Brain microvascular endothelial cell (primary cell): ENCODE data around the gene TSTD2.
"Not testable (repeated sequence)": the region's sequence is repeated elsewhere in the genome, so short reads cannot be mapped to it uniquely, and the experiment has no call there.

Experiments used
- DNase-seq: peaks from one replicate; pipeline ENCODE4 v3.0.0-alpha.2; 2020
- H3K27ac ChIP-seq: fragments of 250-450 bp; sonication (Bioruptor Pico); 2 replicates; pipeline ENCODE4 v1.5.1; 2020; ENCODE audit warnings: mild to moderate bottlenecking, moderate library complexity
- H3K27me3 ChIP-seq: fragments of 250-450 bp; sonication (Bioruptor Pico); replicated peaks from 2 replicates; pipeline ENCODE4 v1.5.1; 2020; ENCODE audit warnings: mild to moderate bottlenecking
- H3K36me3 ChIP-seq: fragments of 250-450 bp; sonication (Bioruptor Pico); replicated peaks from 2 replicates; pipeline ENCODE4 v1.5.1; 2020; ENCODE audit warnings: mild to moderate bottlenecking
- H3K4me3 ChIP-seq: 2 replicates; pipeline ENCODE4 v1.5.1; 2011; ENCODE audit warnings: low read depth, mild to moderate bottlenecking, control low read depth, low read length, moderate library complexity
- in situ Hi-C: cut with HindIII; loops from 2 replicates; pipeline ENCODE4 v1.10.0; 2017; ENCODE audit warnings: low sequenced_read_pairs, low pct_ligation_motif_present
- TF ChIP-seq, protein P1 (sequence below): IDR thresholded peaks from 2 replicates; pipeline ENCODE4 v1.5.1; 2011; ENCODE audit warnings: low read depth, mild to moderate bottlenecking, moderate library complexity, low read length, control low read depth, inconsistent platforms; ENCODE audit errors: missing control alignments

Gene TSTD2

DNA sequence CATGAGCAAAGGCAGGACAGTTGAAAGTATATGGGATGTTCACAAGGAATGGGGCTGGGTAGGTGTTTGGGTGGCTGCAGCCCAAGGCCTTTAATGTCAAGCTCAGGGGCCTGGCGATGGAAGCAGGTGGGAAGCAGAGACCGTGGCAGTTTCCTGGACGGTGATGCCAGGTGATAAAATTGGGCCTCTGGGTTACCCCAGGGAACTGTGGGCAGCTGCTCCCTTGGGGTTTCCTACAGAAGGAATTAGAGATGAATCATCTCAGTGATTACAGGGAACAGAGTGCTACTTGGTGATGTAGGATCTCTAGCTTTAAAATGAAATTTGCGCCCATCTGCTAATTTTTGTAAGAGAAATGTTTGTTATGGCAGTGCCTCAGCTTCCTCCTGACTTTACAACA lies 39.2 kb downstream of the TSTD2 start:
- DNase-seq, result no peak
- TF ChIP-seq, protein P1, sequence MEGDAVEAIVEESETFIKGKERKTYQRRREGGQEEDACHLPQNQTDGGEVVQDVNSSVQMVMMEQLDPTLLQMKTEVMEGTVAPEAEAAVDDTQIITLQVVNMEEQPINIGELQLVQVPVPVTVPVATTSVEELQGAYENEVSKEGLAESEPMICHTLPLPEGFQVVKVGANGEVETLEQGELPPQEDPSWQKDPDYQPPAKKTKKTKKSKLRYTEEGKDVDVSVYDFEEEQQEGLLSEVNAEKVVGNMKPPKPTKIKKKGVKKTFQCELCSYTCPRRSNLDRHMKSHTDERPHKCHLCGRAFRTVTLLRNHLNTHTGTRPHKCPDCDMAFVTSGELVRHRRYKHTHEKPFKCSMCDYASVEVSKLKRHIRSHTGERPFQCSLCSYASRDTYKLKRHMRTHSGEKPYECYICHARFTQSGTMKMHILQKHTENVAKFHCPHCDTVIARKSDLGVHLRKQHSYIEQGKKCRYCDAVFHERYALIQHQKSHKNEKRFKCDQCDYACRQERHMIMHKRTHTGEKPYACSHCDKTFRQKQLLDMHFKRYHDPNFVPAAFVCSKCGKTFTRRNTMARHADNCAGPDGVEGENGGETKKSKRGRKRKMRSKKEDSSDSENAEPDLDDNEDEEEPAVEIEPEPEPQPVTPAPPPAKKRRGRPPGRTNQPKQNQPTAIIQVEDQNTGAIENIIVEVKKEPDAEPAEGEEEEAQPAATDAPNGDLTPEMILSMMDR, result no peak
- Histone ChIP-seq H3K27me3 (no peaks in the 10 kb centered on the region), H3K4me3 (no peak overlapping the region), H3K27ac (no peak overlapping the region), H3K36me3 (no peaks in the 10 kb centered on the region)
- in situ Hi-C loops, result no loop called here

DNA sequence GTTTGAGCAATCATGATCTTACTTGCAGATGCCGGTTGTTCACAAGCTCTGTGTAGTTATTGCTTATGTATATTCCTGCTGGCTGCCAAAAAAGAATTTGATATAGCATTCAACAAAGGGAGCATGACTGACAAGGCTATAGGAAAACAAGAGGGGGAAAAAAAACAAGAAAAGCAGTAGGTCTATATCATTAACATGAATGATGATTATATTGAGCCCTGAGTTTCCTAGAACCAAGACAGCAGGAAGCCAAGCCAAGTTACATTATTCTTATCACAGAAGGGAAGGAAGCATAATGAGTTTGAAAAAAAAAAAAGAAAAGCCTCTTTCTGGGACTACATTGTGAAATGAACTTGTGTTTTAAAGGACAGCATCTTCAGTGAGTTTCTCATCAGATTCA lies 41.0 kb downstream of the TSTD2 start:
- H3K27me3 ChIP-seq, result no peaks in the 10 kb centered on the region
- no peak overlapping the region for H3K27ac ChIP-seq
- DNase-seq, result no peak
- no peak overlapping the region for H3K4me3 ChIP-seq
- in situ Hi-C loops, result no loop called here
- no peaks in the 10 kb centered on the region for H3K36me3 ChIP-seq
- TF ChIP-seq, protein P1, result no peak

DNA sequence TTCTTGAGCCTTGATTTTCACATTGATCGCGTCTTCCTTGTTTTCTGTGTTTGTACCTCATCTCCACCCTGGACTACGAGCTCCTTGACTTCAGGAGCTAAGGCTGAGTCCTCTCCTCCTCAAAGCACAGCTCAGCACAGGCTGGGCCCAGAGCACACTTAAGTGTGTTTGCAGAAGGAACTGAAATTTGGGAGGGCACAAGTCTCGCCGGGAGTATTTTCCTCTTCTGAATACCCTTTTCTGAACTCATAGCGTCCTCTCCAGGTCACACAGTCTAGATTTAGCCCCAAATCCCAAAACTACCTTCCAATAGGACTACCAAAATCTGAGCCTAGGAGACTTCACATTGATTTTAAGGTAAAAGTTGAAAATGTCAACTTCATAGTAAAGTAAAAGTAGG lies 41.6 kb downstream of the TSTD2 start:
- Histone ChIP-seq H3K27ac (no peak overlapping the region), H3K4me3 (no peak overlapping the region), H3K27me3 (no peaks in the 10 kb centered on the region), H3K36me3 (no peaks in the 10 kb centered on the region)
- TF ChIP-seq, protein P1, result no peak
- no peak for DNase-seq
- in situ Hi-C loops, result no loop called here

DNA sequence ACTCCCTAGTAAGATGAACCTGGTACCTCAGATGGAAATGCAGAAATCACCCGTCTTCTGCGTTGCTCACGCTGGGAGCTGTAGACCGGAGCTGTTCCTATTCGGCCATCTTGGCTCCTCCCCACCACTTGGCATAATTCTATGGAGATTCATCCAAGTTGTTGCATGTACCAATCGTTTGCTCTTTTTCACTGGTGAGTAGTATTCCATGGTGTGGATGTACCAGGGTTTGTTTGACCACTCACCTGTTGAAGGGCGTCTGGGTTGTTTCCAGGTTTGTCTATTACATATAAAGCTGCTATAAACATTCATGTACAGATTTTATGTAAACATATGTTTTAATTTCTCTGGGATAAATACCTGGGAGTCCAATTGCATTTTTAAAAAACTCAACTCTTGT lies 46.3 kb downstream of the TSTD2 start:
- DNase-seq, H3K4me3 ChIP-seq, in situ Hi-C loops, H3K27ac ChIP-seq, H3K27me3 ChIP-seq, H3K36me3 ChIP-seq: not testable (repeated sequence)

DNA sequence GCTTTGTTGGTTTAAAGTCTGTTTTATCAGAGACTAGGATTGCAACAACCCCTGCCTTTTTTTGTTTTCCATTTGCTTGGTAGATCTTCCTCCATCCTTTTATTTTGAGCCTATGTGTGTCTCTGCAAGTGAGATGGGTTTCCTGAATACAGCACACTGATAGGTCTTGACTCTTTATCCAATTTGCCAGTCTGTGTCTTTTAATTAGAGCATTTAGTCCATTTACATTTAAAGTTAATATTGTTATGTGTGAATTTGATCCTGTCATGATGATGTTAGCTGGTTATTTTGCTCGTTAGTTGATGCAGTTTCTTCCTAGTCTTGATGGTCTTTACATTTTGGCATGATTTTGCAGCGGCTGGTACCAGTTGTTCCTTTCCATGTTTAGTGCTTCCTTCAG lies 48.4 kb downstream of the TSTD2 start:
- H3K27ac ChIP-seq, H3K27me3 ChIP-seq, H3K4me3 ChIP-seq, in situ Hi-C loops, H3K36me3 ChIP-seq, DNase-seq: not testable (repeated sequence)

DNA sequence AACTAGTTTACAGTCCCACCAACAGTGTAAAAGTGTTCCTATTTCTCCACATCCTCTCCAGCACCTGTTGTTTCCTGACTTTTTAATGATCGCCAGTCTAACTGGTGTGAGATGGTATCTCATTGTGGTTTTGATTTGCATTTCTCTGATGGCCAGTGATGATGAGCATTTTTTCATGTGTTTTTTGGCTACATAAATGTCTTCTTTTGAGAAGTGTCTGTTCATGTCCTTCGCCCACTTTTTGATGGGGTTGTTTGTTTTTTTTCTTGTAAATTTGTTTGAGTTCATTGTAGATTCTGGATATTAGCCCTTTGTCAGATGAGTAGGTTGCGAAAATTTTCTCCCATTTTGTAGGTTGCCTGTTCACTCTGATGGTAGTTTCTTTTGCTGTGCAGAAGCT lies 51.6 kb downstream of the TSTD2 start:
- DNase-seq, H3K27me3 ChIP-seq, in situ Hi-C loops, H3K27ac ChIP-seq, H3K4me3 ChIP-seq, H3K36me3 ChIP-seq: not testable (repeated sequence)

DNA sequence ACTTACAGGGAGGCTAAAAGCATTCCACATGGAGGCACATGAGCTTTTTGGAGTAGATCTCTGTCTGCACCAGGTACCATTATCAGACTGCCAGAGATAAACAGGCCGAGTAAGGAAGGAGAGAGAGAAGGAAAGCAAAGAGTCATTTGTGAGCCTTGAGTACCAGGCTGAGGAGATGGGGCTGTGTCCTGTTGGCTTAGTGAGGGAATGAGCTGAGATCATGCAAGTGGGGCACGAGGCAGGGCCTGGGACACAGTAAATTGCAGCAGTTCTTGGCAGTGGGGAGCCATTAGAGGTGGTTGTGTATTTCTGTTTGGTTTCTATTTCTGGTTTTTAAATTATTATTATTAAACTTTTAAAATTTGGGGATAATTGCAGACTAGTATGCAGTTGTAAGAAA lies 53.3 kb downstream of the TSTD2 start:
- H3K4me3 ChIP-seq, result no peak overlapping the region
- no peak for DNase-seq
- H3K27me3 ChIP-seq, result no peaks in the 10 kb centered on the region
- in situ Hi-C loops, result no loop called here
- TF ChIP-seq, protein P1, result no peak
- no peaks in the 10 kb centered on the region for H3K36me3 ChIP-seq
- no peak overlapping the region for H3K27ac ChIP-seq
